Activated CD8-positive, alpha-beta memory T cell treated with anti-CD3 and anti-CD28 coated beads, Interleukin-2, amount 50 U/mL, for 4 hours (primary cell): Measurements from ENCODE around the gene IGLL1.
"Not testable (repeated sequence)": the region's sequence is repeated elsewhere in the genome, so short reads cannot be mapped to it uniquely, and the experiment has no call there.

Source experiments
- DNase-seq: peaks from one replicate; pipeline ENCODE4 v3.0.0-alpha.2; 2020

IGLL1 gene

DNA sequence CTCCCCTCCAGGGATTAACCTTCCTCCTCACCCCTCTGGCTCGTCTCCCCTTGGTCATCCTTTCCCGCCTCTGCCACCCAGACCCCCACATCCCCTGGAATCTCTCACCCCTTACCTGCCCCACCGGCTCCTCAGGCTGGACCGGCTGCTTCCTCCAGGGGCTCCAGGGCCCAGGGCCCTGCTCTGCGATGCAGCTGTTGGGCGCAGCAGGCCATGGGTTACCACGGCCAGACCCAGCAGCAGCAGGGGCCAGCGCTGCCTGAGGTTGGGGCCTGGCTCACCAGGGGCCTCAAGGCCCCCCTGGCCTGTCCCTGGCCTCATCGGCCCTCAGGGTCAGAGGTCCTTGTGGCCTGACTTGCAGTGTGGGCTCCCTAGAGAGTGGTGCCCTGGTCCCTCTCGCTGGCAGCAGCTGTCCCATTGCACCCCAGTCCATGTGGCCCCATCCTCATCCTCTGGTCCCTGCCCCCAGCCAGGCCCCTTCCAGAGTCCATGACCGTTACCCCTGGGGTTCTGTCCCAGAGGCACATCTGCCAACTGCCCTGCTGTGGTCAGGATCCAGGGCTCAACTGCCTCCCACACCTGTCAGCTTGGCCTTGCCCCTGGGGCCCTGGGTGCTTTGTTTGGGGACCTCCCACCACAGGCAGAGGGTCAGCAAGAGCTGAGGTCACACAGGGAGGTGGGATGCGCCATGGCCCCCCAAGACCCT is at the start of gene IGLL1:
Gene IGLL1, minus strand, starts transcription at position 421 of the 706 bp plus-strand sequence. Its CDS starts 100 bp downstream, at position 321.
- DNase-seq, result no peak

DNA sequence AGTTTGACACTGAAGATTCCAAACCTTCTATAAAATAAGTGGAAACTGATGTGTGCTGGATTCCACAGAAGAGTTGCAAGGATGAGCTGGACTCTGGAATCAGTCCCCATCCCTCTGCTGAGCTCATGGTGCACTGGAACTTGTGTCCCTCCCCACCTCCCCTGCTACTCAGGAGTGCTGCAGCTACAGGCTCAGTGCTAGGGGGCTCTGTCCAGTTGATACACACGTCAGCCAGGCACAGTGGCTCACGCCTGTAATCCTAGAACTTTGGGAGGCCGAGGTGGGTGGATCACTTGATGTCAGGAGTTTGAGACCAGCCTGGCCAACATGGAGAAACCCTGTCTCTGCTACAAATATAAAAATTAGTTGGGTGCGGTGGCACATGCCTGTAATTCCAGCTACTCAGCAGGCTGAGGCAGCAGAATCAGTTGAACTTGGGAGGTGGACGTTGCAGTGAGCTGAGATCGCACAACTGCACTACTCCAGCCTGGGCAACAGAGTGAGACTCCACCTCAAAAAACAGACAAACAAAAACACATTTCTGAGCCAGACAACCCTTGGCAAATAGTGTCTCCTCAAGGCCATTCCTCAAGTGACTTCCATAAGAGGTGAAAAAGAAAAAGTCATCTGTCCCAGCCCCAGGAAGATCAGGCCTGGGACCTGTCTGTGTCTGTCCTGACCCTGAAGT is 48.1 kb upstream of the IGLL1 start:
- not testable (repeated sequence) for DNase-seq

DNA sequence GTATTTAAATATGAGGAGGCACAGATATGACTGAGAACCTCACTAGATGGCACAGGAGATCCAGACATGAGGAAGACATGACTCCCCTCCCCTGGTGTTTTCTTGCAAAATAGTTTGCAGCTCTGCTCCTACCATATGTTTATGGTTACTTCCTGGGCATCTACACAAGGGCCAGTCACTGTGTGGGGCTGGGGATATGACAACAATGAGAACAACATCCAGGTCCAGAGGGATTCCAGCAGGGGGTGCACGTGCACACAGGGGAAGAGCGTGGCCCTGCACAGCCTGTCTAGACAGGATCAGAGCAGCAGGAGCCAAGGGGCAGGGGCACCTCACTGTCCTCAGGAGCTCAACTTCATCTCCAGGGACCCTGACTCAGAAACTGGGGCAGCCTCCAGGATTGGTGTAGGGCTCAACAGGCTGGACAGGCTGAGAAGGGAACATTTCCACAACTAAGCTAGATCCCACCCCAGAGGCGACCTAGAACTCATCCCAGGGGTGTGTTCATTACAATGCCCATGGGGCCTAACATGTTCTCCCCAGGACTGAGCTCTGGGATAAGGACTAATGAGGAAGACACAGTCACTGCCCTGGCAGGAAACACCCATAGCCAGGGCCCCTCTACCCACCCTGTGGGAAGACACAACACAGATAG is 47.4 kb upstream of the IGLL1 start:
- DNase-seq, result peak; percentile 57

DNA sequence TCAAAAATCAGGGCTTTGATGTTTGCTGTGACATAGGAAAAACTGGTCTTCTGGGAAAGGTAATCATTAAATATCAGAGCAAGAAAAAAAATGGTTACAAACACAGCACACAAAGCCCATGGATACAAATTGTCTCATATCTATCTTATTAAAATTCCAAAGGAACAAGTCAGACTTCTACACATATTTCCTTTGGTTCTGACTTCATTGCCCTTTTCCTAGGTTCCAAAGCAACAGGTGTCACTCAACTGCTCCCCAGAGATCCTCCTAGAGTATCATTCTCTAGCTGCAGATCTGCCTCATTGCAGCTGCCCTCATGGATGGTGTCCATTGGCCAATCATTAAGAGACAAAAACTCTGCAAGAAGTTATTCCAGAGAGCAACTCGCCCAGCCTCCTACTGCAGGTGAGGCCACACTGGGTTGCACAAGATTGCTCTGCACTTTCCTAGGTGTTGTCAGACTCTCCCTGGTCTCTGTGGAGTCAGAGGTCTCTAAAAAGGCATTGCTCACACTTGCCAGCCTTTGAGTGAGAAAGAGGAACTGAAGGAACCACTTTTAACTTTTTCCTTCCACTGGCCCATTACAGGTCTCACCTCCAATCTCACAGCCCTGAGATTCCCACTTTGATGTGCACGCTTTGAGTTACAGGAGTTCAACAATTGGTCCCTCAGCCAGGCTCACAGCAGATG is 46.3 kb upstream of the IGLL1 start:
- DNase-seq, result no peak

DNA sequence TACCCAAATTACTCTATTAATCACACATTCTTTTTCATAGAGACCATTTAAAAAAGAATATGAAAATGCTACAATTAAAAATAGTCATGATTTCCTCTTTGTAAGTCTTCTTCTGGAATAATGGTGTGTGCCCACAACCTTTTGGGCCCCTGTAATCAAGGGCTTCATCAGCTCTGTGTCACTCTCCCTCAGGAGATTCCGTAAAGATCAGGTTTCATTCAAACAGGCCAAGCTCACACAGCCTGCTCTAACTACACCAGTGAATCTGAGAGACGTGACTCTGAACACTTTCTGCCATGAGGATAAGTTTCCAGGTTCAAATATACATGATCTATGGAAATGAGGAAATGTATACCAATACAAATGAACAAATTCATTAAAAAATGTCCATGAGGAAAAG is 42.5 kb upstream of the IGLL1 start:
- no peak for DNase-seq

DNA sequence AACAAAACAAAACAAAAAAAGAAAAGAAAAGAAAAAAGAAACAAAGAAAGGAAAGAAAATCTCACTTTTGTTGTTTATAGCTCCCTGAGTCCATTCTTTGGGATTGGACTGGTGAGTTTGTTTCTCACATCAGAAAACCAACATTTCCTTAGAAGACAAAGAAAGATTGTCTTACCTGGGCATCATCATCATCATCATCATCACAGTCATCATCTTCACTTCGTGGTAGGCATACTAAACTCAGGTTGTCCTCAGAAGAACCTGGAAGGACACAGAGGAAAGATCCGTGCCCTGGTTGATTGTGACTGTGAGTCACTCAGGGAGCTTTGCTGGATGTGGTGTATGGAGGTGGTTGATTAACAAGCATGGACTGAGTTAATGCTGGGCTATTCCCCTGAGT is 41.8 kb upstream of the IGLL1 start:
- DNase-seq, result not testable (repeated sequence)

DNA sequence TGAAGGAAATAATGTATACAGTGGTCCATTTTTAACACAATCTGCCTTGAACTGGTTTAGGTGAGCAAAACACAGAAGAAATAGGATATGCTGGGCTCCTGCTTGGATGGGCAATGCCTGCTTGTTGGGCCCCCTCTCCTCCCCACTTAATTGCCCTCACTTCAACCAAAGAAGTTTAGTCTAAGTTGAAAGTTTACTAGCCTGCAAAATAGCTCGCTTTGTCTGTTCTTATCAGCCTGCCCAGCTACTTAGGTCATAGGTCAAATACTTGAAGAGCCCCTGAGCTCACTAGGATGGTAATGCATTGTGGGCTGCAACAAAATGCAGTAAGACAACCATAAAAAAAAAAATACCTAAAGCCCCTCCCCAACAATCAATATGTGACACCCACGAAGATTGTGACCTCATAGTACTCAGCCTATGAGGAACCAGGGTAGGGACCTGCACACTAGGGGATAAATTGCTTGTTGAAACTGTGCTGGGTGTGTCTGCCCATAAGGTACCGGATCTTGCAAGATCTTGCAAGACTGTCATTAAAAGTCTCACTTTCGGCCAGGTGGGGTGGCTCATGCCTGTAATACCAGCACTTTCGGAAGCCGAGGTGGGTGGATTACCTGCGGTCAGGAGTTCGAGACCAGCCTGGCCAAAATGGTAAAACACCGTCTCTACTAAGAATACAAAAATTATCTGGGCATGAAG is 41.1 kb upstream of the IGLL1 start:
- no peak for DNase-seq

DNA sequence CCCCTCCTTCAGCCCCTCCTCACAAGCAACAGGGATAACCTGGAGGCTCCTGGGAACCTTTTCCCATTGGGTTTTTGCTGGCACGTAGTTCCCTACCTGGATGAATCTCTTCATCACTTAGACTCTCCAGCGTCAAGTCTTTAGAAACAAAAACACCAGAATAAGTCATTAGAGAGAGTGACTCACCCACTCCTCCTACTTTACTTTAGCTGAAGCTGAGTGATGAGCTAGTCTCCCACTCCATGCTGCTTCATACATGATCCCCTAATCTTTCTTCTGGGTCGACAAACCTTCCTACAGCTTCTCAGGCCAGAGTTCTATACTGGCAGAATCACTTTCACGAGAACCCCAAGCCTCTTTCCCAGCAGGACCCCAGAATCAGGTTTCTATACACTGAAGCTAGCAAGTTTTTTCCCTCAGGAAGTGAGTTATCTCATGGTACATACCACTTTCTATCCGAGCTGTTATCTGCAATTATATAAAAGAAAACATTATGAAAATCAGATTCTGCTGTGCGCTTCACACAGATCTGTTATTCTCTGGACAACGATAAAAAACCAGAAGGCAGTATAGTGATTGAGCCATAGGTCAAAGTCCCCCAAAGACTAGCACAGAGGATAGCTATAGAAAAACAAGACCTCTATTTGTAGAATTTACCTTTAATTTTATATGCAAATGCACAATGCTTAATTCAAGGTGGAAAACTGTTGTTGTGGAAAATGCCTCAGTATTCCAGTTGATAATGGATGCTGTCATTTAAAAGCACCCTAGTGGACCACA is 33.3 kb upstream of the IGLL1 start:
- DNase-seq, result no peak

DNA sequence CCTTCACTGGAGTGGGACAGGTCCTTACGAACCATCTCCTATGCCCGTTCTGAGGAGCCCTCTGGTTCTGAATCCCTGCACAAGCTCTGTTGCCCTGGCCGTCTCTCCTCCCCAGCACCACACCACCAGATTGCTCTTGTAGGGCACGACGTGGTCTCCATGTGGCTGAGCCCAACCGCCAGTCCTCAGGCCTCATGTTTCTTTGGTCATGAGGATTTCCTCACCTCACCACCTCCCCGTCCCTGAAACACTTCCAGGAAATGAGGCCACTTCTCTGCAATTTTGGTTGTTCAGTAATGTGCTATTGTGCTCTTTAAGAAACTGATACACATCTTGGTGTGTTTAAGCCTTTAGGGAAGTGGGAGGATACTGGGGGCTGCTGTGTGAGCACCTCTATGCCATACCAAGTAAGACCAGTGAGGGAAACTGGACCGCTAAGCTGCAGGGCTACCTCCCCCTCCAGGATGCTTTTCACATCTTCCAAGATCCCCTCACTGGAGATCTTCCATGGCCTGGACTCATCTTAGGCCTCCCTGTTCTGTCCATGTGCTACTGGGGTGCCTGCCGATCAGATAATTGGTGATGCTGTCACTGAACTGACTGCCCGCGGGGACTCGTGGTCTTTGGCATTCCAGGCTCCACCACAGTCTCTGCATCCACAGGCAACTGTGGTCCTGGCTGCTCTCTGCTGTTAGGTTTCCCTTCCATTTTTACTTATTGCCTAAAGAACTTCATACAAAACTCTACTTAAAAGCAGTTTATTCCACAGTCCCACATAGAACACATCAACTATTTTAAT is 30.1 kb upstream of the IGLL1 start:
- DNase-seq, result no peak

DNA sequence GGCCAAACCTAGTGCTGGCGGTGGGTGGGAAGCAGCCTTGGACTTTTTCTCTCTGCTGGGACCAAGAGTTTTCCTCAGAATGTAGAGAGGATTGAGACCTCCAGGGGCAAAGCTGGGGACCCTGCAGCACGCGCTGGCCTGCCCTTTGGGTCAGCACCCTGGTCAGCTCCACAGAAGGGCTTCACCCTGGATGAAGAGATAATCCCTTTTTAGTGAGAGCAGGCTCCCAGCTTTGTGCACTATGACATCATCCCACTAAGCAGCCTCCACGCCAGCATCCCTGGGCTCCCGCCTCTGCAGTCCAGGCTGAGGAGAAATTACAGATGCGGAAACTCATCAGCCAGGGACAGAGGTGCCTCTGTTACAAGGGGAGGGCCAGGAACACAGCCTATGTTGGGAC is 28.5 kb upstream of the IGLL1 start:
- no peak for DNase-seq

DNA sequence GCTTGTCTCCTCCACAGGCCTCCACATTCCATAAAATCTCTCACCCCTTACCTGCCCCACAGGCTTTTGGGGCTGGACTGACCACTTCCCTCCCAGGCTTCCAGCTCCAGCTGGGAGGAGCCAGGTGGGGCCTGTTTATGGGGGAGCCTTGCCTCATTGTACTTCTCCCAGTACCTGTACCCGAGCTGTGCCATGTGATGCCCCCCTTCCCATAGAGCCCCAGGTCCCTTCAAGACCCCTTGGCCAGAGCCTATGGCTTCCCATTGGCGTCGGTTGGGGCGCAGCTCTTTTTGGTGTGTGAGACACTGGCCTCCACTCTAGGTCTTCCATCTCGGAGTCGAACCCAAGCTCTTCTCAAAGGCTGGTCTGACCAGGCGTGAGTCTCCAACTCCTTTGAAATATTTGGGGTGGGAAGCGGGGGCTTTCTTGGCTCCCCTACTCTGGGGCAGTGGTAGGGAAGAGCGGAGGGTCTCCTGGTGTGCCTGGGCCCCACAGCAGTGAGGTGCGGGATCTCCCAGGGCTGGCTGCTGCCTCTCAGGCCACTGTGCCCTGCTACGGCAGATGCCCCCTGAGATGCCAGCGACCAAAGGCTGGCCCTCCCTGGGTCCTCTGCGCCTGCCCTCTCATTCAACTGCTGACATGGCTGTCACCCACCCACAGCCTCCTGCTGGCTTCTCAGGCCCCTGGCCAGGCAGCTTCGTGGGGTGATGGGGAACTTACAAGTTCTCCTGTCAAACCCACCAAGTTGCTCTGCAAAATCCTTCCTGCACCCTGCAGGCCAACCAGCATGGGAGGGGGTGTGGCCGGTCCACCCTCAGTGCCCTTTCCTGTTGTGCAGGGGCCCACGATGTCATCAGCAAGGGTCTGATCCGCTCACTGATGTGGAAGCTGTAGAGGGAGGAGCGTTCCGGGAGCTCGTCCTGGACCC is 26.4 kb upstream of the IGLL1 start:
- no peak for DNase-seq

DNA sequence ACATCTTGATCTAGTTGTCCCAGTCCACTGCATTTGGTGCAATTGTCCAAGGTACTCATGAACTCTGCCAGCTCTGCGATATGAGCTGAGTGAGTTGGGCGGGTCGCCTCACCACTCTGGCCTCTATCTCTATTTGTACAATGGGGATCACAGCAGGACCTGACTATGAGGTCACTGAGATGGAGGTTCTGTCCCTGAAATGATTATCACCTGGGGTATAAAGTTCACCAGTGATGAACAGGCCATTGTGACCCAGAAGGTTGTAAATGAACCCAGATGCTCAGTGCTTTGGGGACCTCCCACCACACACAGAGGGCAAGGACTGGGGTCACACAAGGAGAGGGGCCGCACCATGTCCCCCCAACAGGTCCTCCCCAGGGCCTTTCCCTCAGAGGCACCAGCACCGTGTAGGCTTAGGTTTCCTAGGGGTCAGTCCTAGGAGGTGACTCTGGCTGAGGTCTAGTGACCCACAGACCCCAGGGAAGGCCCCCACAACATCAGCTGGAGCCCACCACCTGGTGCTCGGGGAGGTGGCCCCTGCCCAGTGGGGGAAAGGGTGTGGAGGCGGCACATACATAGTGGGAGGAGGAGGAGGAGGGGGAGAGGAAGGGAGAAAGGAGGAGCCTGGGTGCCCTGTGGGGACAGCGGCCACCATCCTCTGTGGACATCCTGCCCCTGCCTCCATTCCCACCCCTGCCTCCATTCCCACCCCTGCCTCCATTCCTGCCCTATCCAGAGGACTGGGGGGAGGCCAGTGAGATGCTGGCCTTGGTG is 25.0 kb upstream of the IGLL1 start:
- DNase-seq, result no peak

DNA sequence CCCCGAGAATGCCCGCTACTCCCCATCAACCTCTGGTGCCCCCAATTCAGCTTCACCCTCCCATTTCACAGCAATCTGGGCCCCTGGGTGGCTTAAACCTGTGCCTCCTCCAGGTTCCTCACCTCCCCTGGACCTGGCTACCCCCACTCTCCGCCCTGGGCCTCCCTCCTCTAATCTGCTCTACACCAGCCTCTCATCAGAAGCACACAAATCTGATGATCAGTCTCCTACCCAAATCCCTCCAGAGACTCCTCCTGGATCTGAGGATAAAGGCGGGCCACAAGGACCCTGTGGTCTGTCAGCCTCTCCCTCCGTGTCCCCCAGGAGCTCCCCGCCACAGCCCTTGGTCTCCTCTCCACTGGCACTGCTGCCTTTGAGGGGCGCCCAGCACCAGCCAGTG is 23.2 kb upstream of the IGLL1 start:
- DNase-seq, result no peak

DNA sequence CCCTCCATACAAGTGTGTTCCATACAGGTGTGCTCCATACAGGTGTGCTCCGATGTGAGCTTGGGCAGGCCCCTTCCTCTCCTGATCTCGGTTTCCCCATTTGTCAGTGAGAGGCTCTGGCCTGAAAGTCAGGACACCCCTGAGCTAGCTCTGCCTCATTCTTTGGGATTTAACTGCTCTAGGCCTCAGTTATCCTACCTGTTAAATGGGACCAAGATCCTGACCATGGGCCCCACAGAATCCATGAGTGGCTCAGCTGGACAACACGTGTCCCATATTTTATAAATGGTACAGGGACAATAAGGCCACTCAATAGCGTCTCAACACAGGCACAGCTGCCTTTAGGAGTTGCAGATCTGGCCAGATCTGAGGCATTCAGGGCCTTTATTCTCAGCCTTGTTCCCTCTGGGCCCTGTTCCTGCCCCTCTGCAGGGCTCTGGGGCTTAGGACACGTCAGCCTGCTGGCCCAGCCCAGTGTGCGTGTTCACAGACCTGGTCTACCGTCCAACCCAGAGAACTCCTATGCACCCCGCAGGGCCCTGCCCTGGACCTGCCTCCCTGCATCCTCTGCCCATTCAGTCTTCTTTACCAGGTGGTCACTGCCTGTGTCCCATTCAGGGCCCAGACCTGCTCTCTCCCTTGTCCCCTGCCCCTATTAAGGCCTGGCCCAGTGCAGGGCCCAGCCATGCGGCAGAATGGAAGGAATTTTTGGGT is 18.9 kb upstream of the IGLL1 start:
- no peak for DNase-seq

DNA sequence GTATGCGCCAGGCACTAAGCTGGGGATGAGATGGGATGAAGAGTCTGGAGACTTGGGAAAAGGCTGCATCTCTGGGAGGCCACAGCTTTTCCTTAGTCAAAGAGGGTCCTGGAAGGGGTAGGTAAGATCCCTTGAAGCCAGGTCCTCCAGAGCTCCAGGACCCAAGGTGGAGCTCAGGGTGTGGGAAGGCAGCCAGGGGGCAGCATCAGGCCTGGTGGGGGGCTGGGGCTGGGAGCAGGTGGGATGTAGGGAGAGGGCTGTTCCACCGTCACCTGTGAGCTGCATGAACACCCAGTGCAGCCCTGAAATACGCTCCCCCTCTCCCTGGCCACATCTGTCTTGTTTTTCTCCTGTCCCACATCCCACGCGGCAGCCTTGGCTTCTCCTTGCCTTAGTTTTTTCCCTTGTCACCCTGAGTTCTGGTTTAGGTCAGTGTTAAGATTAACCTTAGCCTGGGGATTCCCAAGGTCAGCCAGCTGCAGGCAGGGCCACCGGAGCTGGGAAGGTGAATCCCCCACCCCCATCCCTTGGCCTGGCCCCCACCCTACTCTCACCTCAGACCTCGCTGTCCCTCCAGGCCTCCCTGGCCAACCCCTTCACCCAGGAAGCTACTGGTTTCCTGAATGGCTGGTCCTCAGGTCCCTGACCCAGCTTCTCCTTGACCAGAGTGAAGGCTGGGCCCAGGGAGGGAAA is 17.6 kb upstream of the IGLL1 start:
- DNase-seq, result not testable (repeated sequence)

DNA sequence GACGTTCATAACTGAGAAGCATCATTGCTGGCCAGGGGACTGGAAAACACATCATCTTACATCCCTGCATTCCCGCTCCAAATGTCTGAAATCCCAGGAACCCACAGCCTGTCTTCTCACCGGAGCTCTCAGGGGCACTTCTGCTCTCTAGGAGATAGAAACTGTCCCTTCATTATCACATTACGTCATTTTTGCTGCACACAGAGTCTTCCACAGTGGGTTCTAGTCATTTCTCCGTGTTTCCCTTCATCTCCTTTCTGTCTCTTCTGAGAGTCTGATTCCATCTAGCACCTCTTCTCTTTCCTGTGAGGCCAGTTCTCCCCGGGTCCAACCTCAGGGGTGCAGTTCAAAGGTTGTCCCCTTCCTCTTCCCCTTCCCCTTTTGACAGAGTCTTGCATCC is 15.8 kb upstream of the IGLL1 start:
- DNase-seq, result not testable (repeated sequence)

DNA sequence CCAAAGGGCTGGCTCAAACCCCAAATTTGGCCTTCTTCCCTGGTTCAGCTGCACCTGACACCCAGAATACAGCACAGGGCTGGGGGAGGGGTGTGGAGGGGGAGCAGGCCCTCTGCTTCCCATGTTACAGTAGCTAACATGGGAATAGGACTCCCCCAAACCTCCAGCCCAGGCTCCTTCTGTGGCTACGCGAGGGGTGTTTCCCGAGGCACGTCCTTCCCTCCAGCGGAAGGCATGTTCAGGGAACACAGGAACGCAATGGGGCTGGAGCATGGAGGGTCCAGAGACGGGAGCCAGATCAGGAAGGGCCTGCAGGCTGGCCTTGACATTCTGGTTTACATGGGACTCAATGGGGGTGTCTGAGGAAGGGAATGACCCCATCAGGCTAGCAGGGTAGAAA is 11.8 kb upstream of the IGLL1 start:
- DNase-seq, result no peak
